HUES6 (cell line): ENCODE results near the gene DIP2A.
"Not testable (repeated sequence)": the region's sequence is repeated elsewhere in the genome, so short reads cannot be mapped to it uniquely, and the experiment has no call there.

Experiments used
- H3K27ac ChIP-seq: 2 replicates; pipeline ENCODE4 v1.7.0; 2013; ENCODE audit warnings: low read depth, mild to moderate bottlenecking, low read length, inconsistent platforms
- H3K27me3 ChIP-seq: 2 replicates; pipeline ENCODE4 v1.6.1; 2013; ENCODE audit warnings: low read length; ENCODE audit not compliant: control insufficient read depth, insufficient read depth
- H3K36me3 ChIP-seq: 2 replicates; pipeline ENCODE4 v1.6.1; 2013; ENCODE audit warnings: low read length; ENCODE audit not compliant: control insufficient read depth, insufficient read depth
- H3K4me1 ChIP-seq: 2 replicates; pipeline ENCODE4 v1.6.1; 2013; ENCODE audit warnings: low read length; ENCODE audit not compliant: control insufficient read depth, insufficient read depth
- H3K4me3 ChIP-seq: 2 replicates; pipeline ENCODE4 v1.5.1; 2013; ENCODE audit warnings: low read depth, low read length
- H3K9ac ChIP-seq: one replicate; pipeline ENCODE4 v1.6.1; 2013; ENCODE audit warnings: mild to moderate bottlenecking, low read length
- H3K9me3 ChIP-seq: 2 replicates; pipeline ENCODE4 v1.6.1; 2013; ENCODE audit warnings: low read depth, low read length; ENCODE audit not compliant: control insufficient read depth, insufficient read depth

DIP2A gene

GRCh38 chr21:46570119-46570518 lies 111.4 kb downstream of the DIP2A start:
- Histone ChIP-seq H3K9me3 (no peaks in the 10 kb centered on the region), H3K27ac (no peak overlapping the region), H3K4me1 (no peaks in the 10 kb centered on the region), H3K4me3 (no peak overlapping the region), H3K9ac (no peak overlapping the region), H3K36me3 (peaks cover 61% of the 10 kb centered on the region), H3K27me3 (no peaks in the 10 kb centered on the region)

- no peak overlapping the region for H3K4me3 ChIP-seq
- H3K4me1 ChIP-seq = no peaks in the 10 kb centered on the region
- H3K9ac ChIP-seq = no peak overlapping the region
- no peaks in the 10 kb centered on the region for H3K27me3 ChIP-seq
- H3K36me3 ChIP-seq = peaks cover 56% of the 10 kb centered on the region
- H3K9me3 ChIP-seq = no peaks in the 10 kb centered on the region
- no peak overlapping the region for H3K27ac ChIP-seq
Measured at GRCh38 chr21:46570631-46571030, 111.9 kb downstream of the DIP2A start.

- Histone ChIP-seq H3K27me3 (no peaks in the 10 kb centered on the region), H3K27ac (no peak overlapping the region), H3K9ac (no peak overlapping the region), H3K36me3 (peaks cover 34% of the 10 kb centered on the region), H3K4me3 (no peak overlapping the region), H3K4me1 (no peaks in the 10 kb centered on the region), H3K9me3 (no peaks in the 10 kb centered on the region)
Measured at GRCh38 chr21:46572850-46573249, 114.2 kb downstream of the DIP2A start.

DNA sequence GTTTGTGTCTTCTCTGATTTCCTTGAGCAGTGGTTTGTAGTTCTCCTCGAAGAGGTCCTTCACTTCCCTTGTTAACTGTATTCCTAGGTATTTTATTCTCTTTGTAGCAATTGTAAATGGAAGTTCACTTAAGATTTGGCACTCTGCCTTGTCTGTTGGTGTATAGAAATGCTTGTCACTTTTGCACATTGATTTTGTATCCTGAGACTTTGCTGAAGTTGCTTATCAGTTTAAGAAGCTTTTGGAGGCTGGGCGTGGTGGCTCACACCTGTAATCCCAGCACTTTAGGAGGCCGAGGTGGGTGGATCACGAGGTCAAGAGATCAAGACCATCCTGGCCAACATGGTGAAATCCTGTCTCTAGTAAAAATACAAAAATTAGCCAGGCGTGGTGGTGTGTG lies 119.1 kb downstream of the DIP2A start:
- not testable (repeated sequence) for H3K9ac ChIP-seq

GRCh38 chr21:46579394-46579793 lies 120.7 kb downstream of the DIP2A start:
- H3K36me3 ChIP-seq, H3K4me3 ChIP-seq, H3K9ac ChIP-seq, H3K4me1 ChIP-seq, H3K27ac ChIP-seq, H3K27me3 ChIP-seq: not testable (repeated sequence)
- H3K9me3 ChIP-seq = peaks cover 18% of the 10 kb centered on the region

More for the DNA sequence above, 119.1 kb downstream of the DIP2A start:
- not testable (repeated sequence) for H3K4me3 ChIP-seq, H3K27me3 ChIP-seq, H3K27ac ChIP-seq, H3K36me3 ChIP-seq, H3K4me1 ChIP-seq
- H3K9me3 ChIP-seq = peaks cover 13% of the 10 kb centered on the region

- no peak overlapping the region for H3K4me3 ChIP-seq
- no peak overlapping the region for H3K27ac ChIP-seq
- H3K4me1 ChIP-seq = no peaks in the 10 kb centered on the region
- H3K36me3 ChIP-seq = no peaks in the 10 kb centered on the region
- peaks cover 26% of the 10 kb centered on the region for H3K9me3 ChIP-seq
- no peak overlapping the region for H3K9ac ChIP-seq
- no peaks in the 10 kb centered on the region for H3K27me3 ChIP-seq
Measured at GRCh38 chr21:46581780-46582307, 123.2 kb downstream of the DIP2A start.

DNA sequence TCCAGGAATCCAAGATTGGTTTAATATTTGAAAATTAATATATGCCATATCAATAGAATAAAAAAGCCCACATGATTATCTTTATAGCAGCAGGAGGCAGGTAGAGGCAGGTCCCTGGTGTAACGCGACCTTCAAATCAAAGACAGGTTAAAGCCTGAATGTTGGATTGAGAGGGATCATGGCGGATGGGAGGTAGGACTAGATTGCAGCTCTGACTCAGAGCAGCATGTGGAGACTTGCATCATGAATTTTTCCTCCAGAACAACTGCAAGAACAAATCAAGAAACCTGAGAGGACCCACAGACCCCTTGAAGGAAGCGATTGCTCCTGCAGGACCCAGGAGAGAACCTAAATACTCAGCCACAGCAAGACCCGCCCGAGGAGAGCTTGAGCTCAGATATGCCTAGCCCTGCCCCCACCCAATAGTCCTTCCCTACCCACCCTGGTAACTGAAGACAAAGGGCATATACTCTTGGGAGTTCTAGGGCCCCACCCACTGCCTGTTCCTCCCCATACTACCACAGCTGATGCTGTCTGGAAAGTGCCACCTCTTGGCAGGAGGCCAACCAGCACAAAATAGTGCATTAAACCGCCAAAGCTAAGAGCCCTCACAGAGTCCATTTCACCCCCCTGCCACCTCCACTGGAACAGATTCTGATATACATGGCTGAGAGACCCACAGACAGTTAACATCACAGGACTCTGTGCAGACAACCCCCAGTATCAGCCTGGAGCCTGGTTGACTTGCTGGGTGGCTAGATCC lies 126.7 kb downstream of the DIP2A start:
- Histone ChIP-seq H3K27ac (no peak overlapping the region), H3K9ac (no peak overlapping the region), H3K4me1 (no peaks in the 10 kb centered on the region), H3K36me3 (no peaks in the 10 kb centered on the region), H3K9me3 (peaks cover 23% of the 10 kb centered on the region), H3K27me3 (no peaks in the 10 kb centered on the region), H3K4me3 (no peak overlapping the region)

DNA sequence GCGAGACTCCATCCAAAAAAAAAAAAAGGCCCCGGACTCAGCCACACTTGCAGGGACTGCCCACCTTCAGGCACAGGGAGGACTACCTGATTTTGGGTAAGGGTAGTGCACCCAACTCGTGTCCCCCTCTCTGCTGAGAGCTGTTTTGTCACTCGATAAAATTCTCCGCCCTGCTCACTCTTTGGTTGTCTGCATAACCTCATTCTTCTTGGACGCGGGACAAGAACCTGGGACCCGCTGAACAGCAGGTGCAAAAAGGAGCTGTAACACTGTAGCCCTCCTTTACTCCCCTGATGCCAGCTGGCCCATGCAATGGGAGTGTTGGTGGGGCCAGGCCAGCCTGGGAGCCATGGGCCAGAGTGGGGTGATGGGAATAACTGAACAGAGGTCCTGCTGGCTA lies 135.6 kb downstream of the DIP2A start:
- H3K4me3 ChIP-seq = no peak overlapping the region
- no peaks in the 10 kb centered on the region for H3K36me3 ChIP-seq
- peaks cover 5% of the 10 kb centered on the region; the same call in 1 of the 2 replicates for H3K4me1 ChIP-seq
- H3K27ac ChIP-seq = no peak overlapping the region
- H3K9me3 ChIP-seq = peaks cover 33% of the 10 kb centered on the region
- no peaks in the 10 kb centered on the region for H3K27me3 ChIP-seq
- H3K9ac ChIP-seq = no peak overlapping the region

DNA sequence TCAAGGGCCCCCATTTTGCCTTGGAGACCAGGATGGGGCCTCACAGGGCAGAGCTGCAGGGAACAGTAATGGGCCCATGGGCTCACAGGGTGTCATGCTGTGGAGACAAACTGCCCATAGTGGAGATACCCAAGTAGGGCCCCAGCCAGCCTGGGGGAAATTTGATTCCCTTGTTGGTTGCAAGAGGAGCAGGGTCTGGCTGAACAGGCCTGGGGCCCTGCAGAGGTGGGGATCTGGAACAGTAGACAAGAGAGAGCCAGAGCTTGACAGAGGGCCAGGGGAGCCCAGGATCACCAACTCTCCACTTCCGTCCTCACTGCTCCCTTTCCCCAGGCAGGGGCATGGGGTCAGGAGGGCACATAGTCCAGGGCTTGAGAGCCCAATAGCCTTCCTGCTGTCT lies 137.5 kb downstream of the DIP2A start:
- Histone ChIP-seq H3K9me3 (peaks cover 32% of the 10 kb centered on the region), H3K27me3 (no peaks in the 10 kb centered on the region)

DNA sequence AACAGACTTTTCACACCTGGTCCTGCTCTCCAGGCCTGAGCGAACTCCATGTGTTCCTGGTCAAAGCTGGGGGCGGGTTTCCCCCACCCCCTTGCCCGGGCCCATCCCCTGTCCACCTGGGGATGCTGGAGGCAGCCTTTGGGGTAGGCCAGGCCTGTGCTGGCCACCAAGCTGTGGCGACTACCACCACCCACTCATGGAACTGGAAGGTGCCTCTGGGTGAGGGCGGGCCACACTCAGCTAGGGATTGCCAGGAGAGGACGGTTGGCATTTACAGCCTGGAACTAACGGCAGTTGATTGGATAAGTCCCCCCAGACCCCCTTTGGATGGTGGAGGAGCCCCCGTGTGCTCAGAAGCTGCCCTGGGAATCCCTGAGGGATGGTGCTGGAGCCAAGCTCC lies 138.3 kb downstream of the DIP2A start:
- no peak overlapping the region for H3K9ac ChIP-seq
- H3K9me3 ChIP-seq = peaks cover 28% of the 10 kb centered on the region
- no peak overlapping the region for H3K27ac ChIP-seq
- H3K36me3 ChIP-seq = no peaks in the 10 kb centered on the region
- H3K4me3 ChIP-seq = no peak overlapping the region
- H3K27me3 ChIP-seq = no peaks in the 10 kb centered on the region
- H3K4me1 ChIP-seq = peaks cover 5% of the 10 kb centered on the region; the same call in 1 of the 2 replicates

More for the DNA sequence above, 137.5 kb downstream of the DIP2A start:
- Histone ChIP-seq H3K9ac (no peak overlapping the region), H3K27ac (no peak overlapping the region), H3K36me3 (no peaks in the 10 kb centered on the region), H3K4me3 (no peak overlapping the region), H3K4me1 (peaks cover 5% of the 10 kb centered on the region; the same call in 1 of the 2 replicates)

GRCh38 chr21:46597896-46598343 lies 139.2 kb downstream of the DIP2A start:
- Histone ChIP-seq H3K9me3 (peaks cover 21% of the 10 kb centered on the region), H3K4me3 (no peak overlapping the region), H3K27me3 (no peaks in the 10 kb centered on the region), H3K9ac (no peak overlapping the region), H3K27ac (no peak overlapping the region), H3K4me1 (peaks cover 5% of the 10 kb centered on the region; the same call in 1 of the 2 replicates), H3K36me3 (no peaks in the 10 kb centered on the region)
